Measurements from ENCODE around the gene RCAN2. TPM values are rescaled to one million over a fixed set of nuclear protein-coding genes. Genes with fewer than 3 reads are reported as not detected.

Gene RCAN2
- total and polyA plus RNA-seq, 2 donors (not counting 3 experiments of a cell fraction or from before 2014, with no cell fraction given), result 0.07 to 0.33 TPM

- CTCF ChIA-PET, result interaction anchor here (2.0 to 2.9 kb wide), 2 partner anchors 9 to 310 kb away, joined by 6 to 16 read pairs; no protein-coding TSS in a partner anchor
- H4K20me1 ChIP-seq (replicated peaks; ENCODE audit: control insufficient read depth, extremely low read depth, insufficient read depth, low read length), result no peaks in the 10 kb centered on the region
- H3K9me1 ChIP-seq (replicated peaks; ENCODE audit: control insufficient read depth, extremely low read depth, insufficient read depth, low read length), result no peaks in the 10 kb centered on the region
- dilution Hi-C loops (cut with MboI; ENCODE audit: extremely low pct_ligation_motif_present, low sequenced_read_pairs), result no loop called here
- H3K9ac ChIP-seq (replicated peaks; ENCODE audit: extremely low read depth, insufficient read depth, low read length), result no peak overlapping the region
- intact Hi-C loops (cut with micrococcal nuclease), result no loop called here
- H3K4me3 ChIP-seq (replicated peaks in 1 of 3; ENCODE audit: insufficient read depth in 1 of 3, low read depth in 1 of 3, low read length in 3 of 3), result no peak overlapping the region
- no peak for TF ChIP-seq POLR2A (IDR thresholded peaks at IDR 0.05; ENCODE audit: low read depth, low read length)
- TF ChIP-seq, protein P1, sequence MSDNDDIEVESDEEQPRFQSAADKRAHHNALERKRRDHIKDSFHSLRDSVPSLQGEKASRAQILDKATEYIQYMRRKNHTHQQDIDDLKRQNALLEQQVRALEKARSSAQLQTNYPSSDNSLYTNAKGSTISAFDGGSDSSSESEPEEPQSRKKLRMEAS (IDR thresholded peaks at IDR 0.05; ENCODE audit: insufficient read depth, insufficient read length), result no peak
- TF ChIP-seq MYC (IDR thresholded peaks at IDR 0.05; ENCODE audit: low read depth, low read length), result no peak
- no peak for TF ChIP-seq GATA2 (IDR thresholded peaks at IDR 0.05; ENCODE audit: insufficient read depth, insufficient read length, low read depth, low read length)
- no peak for TF ChIP-seq JUN (IDR thresholded peaks at IDR 0.05; ENCODE audit: borderline replicate concordance, insufficient read depth, insufficient read length, low read depth)
- TF ChIP-seq EZH2 (IDR thresholded peaks at IDR 0.05; ENCODE audit: borderline replicate concordance, low read depth, low read length, severe bottlenecking), result no peak
- TF ChIP-seq FOS (IDR thresholded peaks at IDR 0.05; ENCODE audit: borderline replicate concordance, insufficient read depth, low read length), result no peak
- no peak for TF ChIP-seq CTCF (IDR thresholded peaks at IDR 0.05; ENCODE audit: extremely low read depth in 1 of 2, insufficient read depth in 1 of 2, low read depth in 1 of 2, low read length in 2 of 2)
- no peak for TF ChIP-seq POLR2AphosphoS5 (IDR thresholded peaks at IDR 0.05; ENCODE audit: insufficient read depth, low read depth, low read length)
- H3K79me2 ChIP-seq (ENCODE audit: control insufficient read depth, insufficient read depth, low read length), result no peaks in the 10 kb centered on the region
- no TSS peak for BruUV-seq (replicated peaks)
- FAIRE-seq (no peak), DNase-seq (ENCODE audit: low read depth, low spot score) (no peak)
- H3K4me2 ChIP-seq (ENCODE audit: insufficient read depth, low read length), result no peak overlapping the region
- POLR2A ChIA-PET, result no interaction called here
- no peaks in the 10 kb centered on the region for H3K27me3 ChIP-seq (ENCODE audit: control insufficient read depth in 2 of 2, insufficient read depth in 2 of 2, low read length in 2 of 2)
- H3K36me3 ChIP-seq (ENCODE audit: control insufficient read depth in 2 of 2, extremely low read depth in 1 of 2, insufficient read depth in 2 of 2, low read length in 2 of 2), result no peaks in the 10 kb centered on the region
- H2AFZ ChIP-seq (ENCODE audit: low read depth, low read length), result no peak overlapping the region
- H3K4me1 ChIP-seq (ENCODE audit: control insufficient read depth, extremely low read depth, insufficient read depth, low read length), result no peaks in the 10 kb centered on the region
- no peaks in the 10 kb centered on the region for H3K9me3 ChIP-seq (replicated peaks; ENCODE audit: control insufficient read depth, insufficient read depth, low read length)
- H3K27ac ChIP-seq (ENCODE audit: insufficient read depth, low read depth, low read length), result no peak overlapping the region
These were observed 90.4 kb downstream of the RCAN2 start for GRCh38 chr6:46400898-46401297.
